ENCODE data around the gene NTRK2.

DNA sequence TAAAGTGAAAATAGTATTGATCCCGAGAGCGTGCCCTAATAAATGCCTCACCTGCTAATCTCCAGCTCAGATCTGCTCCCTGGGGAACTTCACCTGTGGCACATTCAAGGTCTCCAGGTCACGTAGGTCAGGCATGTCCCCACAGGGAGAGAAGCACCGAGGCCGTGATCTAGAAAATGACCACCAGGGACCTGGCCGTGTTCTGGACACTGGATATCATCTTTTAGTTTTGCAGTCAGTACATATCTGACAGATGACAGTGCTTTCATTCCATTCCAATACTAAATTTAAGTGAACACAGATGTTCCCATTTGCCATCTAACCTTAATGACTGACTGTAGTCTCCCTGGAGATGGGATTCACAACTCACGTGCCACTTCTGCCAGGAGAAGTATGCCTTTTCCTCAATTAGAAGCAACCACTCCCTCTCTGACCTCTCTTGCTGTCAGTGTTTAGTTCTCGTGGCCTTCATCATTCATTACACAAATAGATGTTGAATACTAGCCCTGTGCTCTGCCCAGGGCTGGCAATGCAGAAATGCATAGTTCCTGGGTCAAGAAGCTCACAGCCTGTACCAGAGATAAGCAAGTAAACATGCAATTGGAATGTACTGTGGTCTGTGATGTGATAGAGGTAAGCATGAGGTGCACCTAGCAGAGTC is 276.5 kb downstream of the NTRK2 start:
- no peak for TF ChIP-seq EZH2phosphoT487 (IDR thresholded peaks at IDR 0.05; ENCODE audit: borderline replicate concordance)
- TF ChIP-seq, protein P1, sequence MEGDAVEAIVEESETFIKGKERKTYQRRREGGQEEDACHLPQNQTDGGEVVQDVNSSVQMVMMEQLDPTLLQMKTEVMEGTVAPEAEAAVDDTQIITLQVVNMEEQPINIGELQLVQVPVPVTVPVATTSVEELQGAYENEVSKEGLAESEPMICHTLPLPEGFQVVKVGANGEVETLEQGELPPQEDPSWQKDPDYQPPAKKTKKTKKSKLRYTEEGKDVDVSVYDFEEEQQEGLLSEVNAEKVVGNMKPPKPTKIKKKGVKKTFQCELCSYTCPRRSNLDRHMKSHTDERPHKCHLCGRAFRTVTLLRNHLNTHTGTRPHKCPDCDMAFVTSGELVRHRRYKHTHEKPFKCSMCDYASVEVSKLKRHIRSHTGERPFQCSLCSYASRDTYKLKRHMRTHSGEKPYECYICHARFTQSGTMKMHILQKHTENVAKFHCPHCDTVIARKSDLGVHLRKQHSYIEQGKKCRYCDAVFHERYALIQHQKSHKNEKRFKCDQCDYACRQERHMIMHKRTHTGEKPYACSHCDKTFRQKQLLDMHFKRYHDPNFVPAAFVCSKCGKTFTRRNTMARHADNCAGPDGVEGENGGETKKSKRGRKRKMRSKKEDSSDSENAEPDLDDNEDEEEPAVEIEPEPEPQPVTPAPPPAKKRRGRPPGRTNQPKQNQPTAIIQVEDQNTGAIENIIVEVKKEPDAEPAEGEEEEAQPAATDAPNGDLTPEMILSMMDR (IDR thresholded peaks at IDR 0.05 in 2 of 3, conservative IDR thresholded peaks at IDR 0.05 in 1 of 3; ENCODE audit: borderline replicate concordance in 1 of 3, insufficient read depth in 1 of 3, low read depth in 2 of 3, low read length in 2 of 3) = no peak
- TF ChIP-seq EZH2 (IDR thresholded peaks at IDR 0.05) = no peak
- TF ChIP-seq POLR2A (IDR thresholded peaks at IDR 0.05; ENCODE audit: borderline replicate concordance, extremely low read depth, insufficient read depth, insufficient read length) = no peak
- TF ChIP-seq, protein P2, sequence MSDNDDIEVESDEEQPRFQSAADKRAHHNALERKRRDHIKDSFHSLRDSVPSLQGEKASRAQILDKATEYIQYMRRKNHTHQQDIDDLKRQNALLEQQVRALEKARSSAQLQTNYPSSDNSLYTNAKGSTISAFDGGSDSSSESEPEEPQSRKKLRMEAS (IDR thresholded peaks at IDR 0.05) = no peak
- no peak for TF ChIP-seq POLR2AphosphoS5 (IDR thresholded peaks at IDR 0.05; ENCODE audit: low read depth, low read length)

All from HCT116 (cell line).